D721Med (cell line): ENCODE data around the gene SIMC1.

Experiments
- DNase-seq: peaks from one replicate; pipeline ENCODE4 v3.0.0; 2011; ENCODE audit warnings: low spot score; ENCODE audit not compliant: insufficient read length
- FAIRE-seq: peaks from 2 replicates; lab custom pipeline; 2011; peaks lifted over from hg19 to GRCh38; lab: Jason Lieb, UNC
- TF ChIP-seq, protein P1 (sequence below): IDR thresholded peaks from 2 replicates; pipeline ENCODE4 v1.5.1; 2012; ENCODE audit warnings: mild to moderate bottlenecking, control low read depth; ENCODE audit not compliant: insufficient read depth; ENCODE audit errors: missing control alignments

The SIMC1 gene

DNA sequence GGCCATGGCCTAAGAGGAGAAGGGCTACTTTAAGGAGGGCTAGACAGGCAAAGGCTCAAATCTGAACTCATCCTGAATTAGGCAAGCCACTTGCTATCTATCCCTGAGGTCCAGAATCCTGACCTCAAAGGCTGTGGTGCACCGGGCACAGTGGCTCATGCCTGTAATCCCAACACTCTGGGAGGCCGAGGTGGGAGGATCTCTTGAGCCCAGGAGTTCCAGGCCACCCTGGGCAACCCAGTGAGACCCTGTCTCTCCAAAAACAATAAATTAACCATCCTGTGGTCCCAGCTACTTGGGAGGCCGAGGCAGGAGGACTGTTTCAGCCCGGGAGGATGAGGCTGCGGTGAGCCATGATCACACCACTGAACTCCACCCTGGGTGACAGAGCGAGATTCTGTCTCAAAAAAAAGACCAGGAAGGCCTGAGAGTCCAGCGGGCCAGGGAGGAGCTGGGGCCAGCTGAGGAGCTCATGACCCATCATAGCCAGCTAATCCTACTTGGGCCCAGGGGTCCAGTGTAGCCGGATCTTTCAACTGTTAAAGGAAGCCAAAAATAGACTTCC, 146.2 kb downstream of the SIMC1 start:
- TF ChIP-seq, protein P1, sequence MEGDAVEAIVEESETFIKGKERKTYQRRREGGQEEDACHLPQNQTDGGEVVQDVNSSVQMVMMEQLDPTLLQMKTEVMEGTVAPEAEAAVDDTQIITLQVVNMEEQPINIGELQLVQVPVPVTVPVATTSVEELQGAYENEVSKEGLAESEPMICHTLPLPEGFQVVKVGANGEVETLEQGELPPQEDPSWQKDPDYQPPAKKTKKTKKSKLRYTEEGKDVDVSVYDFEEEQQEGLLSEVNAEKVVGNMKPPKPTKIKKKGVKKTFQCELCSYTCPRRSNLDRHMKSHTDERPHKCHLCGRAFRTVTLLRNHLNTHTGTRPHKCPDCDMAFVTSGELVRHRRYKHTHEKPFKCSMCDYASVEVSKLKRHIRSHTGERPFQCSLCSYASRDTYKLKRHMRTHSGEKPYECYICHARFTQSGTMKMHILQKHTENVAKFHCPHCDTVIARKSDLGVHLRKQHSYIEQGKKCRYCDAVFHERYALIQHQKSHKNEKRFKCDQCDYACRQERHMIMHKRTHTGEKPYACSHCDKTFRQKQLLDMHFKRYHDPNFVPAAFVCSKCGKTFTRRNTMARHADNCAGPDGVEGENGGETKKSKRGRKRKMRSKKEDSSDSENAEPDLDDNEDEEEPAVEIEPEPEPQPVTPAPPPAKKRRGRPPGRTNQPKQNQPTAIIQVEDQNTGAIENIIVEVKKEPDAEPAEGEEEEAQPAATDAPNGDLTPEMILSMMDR, result no peak
- DNase-seq (no peak), FAIRE-seq (no peak)

DNA sequence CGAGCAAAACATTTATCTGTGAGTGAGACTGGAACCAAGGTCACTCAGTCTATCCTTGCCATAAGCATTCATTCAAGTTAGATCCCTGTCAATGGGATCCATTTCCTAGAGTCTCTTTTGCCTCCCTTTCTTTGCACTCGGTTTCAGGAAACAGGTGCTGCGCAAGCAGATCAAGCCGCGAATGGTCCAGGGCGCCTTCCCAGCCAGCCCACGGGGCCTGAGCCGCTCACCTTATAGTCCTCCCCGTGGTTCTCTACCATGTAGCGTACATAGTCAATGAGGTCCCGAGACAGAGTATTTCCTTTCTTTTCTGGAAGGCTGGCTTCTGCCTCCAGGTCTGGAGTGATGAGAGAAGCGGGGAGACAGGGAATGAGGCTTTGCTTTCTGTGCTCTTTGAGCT, 146.8 kb downstream of the SIMC1 start:
- DNase-seq (no peak), FAIRE-seq (no peak)
- TF ChIP-seq, protein P1, result no peak

DNA sequence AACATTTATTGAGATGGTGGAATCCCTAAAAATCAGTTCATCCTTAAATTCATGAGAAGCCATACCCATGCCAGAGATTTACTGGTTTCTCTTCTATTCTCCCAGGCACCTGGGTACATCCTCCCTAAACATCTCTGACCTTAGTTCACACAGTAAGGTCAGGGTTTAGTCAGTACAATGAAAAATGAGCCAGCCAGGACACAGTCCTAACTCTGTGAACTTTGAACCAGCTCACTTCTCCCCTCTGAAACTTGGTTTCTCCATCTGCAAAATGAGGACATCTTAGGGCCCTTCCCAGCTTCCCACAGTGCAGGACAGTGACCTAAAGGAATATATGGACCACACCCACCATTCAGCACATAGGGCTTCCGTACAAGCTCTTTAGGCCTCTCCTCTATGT, 148.3 kb downstream of the SIMC1 start:
- no peak for FAIRE-seq
- TF ChIP-seq, protein P1, result no peak

DNA sequence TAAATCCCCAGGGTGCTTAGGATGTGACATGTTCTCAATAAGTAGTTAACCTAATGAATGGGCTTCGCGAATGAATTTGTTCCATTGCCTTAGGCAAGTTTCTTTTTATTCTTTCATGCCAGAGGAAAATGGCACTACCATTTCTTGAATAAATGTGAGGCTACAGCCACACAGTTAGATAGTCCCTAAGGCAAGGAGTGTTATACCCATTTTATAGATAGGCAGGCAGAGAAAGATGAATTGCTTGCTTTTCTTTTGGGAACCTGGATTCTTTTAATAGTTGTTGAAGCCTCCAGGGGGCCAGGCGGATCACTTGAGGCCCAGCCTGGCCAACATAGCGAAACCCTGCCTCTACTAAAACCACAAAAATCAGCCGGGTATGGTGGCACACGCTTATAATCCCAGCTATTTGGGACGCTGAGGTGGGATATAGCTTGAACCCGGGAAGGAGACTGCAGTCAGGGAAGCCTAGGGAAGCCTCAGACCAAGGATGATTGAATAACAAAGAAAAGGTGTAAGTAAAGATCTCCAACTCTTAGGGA, 149.2 kb downstream of the SIMC1 start:
- TF ChIP-seq, protein P1, result no peak
- DNase-seq (no peak), FAIRE-seq (no peak)

More for the DNA sequence above, 148.3 kb downstream of the SIMC1 start:
- no peak for DNase-seq

DNA sequence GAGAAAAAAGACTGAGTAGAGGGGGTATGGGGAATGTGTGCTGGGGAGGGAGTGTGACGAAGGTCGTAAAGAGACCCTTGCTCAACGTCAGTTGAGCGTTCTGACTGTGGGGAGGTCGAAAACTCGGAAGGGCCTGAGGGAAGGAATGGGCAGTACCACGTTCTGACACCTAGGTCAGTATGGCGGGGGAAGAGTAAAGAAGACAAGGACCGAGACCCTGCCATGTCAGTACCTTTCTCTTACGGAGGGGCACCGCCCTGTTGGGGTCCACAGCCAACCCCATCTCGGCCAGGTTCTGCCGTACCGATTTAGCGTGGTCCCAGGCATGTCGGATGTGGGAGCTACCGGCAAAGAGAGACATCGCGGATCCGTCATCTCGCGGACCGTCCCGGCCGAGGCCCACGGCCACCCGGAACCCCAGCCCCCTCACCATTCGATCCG, 149.8 kb downstream of the SIMC1 start:
- TF ChIP-seq, protein P1, result no peak
- DNase-seq (no peak), FAIRE-seq (no peak)

DNA sequence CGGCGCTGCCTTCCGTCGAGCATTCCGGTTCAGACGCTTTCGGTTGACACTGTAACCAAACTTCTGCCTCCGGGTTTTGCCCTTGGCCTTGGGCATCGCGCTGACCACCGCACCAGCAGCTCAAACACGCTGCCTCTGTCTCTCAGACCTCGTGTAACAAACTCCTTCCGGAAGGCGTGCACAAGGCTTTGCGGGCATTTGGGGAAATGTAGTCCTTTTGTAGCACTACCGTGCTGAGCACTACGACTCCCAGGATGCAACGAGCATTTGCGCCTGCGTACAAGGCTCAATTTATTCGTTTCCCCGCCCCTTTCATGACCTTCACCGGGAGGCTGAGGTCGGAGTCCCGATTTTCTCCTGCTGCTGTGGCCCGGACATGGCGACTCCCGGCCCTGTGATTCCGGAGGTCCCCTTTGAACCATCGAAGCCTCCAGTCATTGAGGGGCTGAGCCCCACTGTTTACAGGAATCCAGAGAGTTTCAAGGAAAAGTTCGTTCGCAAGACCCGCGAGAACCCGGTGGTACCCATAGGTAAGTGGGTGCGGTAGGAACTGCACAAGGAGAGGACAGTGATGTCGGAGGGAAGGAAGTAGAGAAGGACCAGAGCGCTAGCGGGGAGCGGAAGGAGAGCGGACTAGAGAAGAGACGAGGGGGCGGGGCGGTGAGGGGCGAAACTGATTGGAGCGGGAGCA, 150.4 kb downstream of the SIMC1 start, which contains the start of the genes HIGD2A and NOP16:
Gene HIGD2A (plus strand): TSS at position 308 of the 691 bp plus-strand sequence. CDS start 69 bp downstream, at position 377.
Gene NOP16 (minus strand): TSS at position 155 of the 691 bp plus-strand sequence. CDS start 59 bp downstream, at position 96.
- TF ChIP-seq, protein P1, result no peak
- DNase-seq (peak; percentile 92), FAIRE-seq (peak; percentile 83)
